Suprapubic skin (tissue), 4 donors: ENCODE data around the gene TIAL1. TPM values are rescaled to one million over a fixed set of nuclear protein-coding genes. Genes with fewer than 3 reads are reported as not detected.
A peak's percentile ranks its signal among the peaks of the same experiment; 100 is the strongest.

ENCODE experiments used
- DNase-seq, 2 donors: peaks; one replicate each; pipeline ENCODE4 v3.0.0-alpha.2; 2019; ENCODE audit warnings: low spot score in 2 of 2
- H3K27ac ChIP-seq: fragments of 200-600 bp; sonication (generic); one replicate; pipeline ENCODE4 v1.5.1; 2019
- H3K27me3 ChIP-seq: fragments of 200-600 bp; sonication (generic); one replicate; pipeline ENCODE4 v1.5.1; 2019
- H3K36me3 ChIP-seq: fragments of 200-600 bp; sonication (generic); one replicate; pipeline ENCODE4 v1.5.1; 2019
- H3K4me1 ChIP-seq: fragments of 200-600 bp; sonication (generic); one replicate; pipeline ENCODE4 v1.5.1; 2019
- H3K4me3 ChIP-seq: fragments of 200-600 bp; sonication (generic); one replicate; pipeline ENCODE4 v1.5.1; 2019; ENCODE audit warnings: mild to moderate bottlenecking
- H3K9me3 ChIP-seq: fragments of 200-600 bp; sonication (generic); one replicate; pipeline ENCODE4 v1.5.1; 2019
- EP300 ChIP-seq: sonication (generic); formaldehyde crosslinking; IDR thresholded peaks from one replicate; pipeline ENCODE4 v1.6.1; 2017; ENCODE audit warnings: antibody characterized with exemption
- POLR2A ChIP-seq, 2 donors: fragments of 450-650 bp; IDR thresholded peaks; one replicate each; pipeline ENCODE4 v1.6.1; 2017; ENCODE audit warnings: antibody characterized with exemption in 2 of 2, mild to moderate bottlenecking in 2 of 2, moderate library complexity in 2 of 2
- POLR2AphosphoS5 ChIP-seq, 3 donors: sonication (generic); formaldehyde crosslinking; IDR thresholded peaks; one replicate each; pipeline ENCODE4 v1.6.1; 2017; ENCODE audit warnings: antibody characterized with exemption in 3 of 3
- WGBS: methylation state at CpG from one replicate; pipeline ENCODE4 v1.1.5; 2018; 5-methylcytosine and 5-hydroxymethylcytosine counted together
- total RNA-seq, 4 donors: library from RNA; depleted of rRNA; stranded (reverse); fragments of >200 nt; gene quantifications; one replicate each; pipeline ENCODE4 v1.1.0, GENCODE V29; 2016
- TF ChIP-seq, protein P1 (sequence below), 2 donors: fragments of 200-600 bp in 1 of 2; fragments of 450-650 bp in 1 of 2; sonication (generic) in 1 of 2; IDR thresholded peaks; one replicate each; pipeline ENCODE4 v1.5.1; 2016 to 2019; ENCODE audit warnings: antibody characterized with exemption in 2 of 2, mild to moderate bottlenecking in 1 of 2, moderate library complexity in 1 of 2

TIAL1 gene
- total RNA-seq, 4 donors from 2014 or later: 52.8 to 176 (median 62.2) TPM

DNA sequence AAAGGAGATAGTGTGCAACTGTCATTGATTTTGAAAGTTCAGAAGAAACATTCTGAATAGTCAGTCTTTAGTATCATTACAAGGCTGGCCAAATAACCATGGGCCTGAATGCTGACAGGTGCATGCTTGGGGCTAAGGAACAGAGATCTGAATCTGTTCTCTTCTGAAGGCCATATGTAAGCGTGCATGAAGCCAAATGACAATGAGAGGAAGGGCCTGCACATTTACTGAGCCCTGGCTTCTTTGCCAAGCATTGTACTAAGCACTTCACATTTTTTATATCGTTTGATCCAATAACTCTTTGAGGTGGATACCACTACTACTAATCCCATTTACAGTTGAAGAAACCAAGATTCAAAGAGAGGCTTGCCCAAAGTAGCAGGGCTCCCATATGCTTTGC, 22.5 kb upstream of the TIAL1 start:
- H3K27ac ChIP-seq: peak overlapping the region; percentile 29
- H3K27me3 ChIP-seq: no peaks in the 10 kb centered on the region
- H3K36me3 ChIP-seq: no peaks in the 10 kb centered on the region
- DNase-seq: no peak
- H3K4me3 ChIP-seq: no peak overlapping the region
- H3K4me1 ChIP-seq: peaks cover 23% of the 10 kb centered on the region
- no peaks in the 10 kb centered on the region for H3K9me3 ChIP-seq
- TF ChIP-seq, protein P1, sequence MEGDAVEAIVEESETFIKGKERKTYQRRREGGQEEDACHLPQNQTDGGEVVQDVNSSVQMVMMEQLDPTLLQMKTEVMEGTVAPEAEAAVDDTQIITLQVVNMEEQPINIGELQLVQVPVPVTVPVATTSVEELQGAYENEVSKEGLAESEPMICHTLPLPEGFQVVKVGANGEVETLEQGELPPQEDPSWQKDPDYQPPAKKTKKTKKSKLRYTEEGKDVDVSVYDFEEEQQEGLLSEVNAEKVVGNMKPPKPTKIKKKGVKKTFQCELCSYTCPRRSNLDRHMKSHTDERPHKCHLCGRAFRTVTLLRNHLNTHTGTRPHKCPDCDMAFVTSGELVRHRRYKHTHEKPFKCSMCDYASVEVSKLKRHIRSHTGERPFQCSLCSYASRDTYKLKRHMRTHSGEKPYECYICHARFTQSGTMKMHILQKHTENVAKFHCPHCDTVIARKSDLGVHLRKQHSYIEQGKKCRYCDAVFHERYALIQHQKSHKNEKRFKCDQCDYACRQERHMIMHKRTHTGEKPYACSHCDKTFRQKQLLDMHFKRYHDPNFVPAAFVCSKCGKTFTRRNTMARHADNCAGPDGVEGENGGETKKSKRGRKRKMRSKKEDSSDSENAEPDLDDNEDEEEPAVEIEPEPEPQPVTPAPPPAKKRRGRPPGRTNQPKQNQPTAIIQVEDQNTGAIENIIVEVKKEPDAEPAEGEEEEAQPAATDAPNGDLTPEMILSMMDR (IDR thresholded peaks at IDR 0.05): no peak
- TF ChIP-seq POLR2AphosphoS5 (IDR thresholded peaks at IDR 0.05): no peak
- TF ChIP-seq EP300: no peak
- no peak for TF ChIP-seq POLR2A (IDR thresholded peaks at IDR 0.05)
- 35% methylated on average over 2 of the region's 2 CpGs for WGBS

DNA sequence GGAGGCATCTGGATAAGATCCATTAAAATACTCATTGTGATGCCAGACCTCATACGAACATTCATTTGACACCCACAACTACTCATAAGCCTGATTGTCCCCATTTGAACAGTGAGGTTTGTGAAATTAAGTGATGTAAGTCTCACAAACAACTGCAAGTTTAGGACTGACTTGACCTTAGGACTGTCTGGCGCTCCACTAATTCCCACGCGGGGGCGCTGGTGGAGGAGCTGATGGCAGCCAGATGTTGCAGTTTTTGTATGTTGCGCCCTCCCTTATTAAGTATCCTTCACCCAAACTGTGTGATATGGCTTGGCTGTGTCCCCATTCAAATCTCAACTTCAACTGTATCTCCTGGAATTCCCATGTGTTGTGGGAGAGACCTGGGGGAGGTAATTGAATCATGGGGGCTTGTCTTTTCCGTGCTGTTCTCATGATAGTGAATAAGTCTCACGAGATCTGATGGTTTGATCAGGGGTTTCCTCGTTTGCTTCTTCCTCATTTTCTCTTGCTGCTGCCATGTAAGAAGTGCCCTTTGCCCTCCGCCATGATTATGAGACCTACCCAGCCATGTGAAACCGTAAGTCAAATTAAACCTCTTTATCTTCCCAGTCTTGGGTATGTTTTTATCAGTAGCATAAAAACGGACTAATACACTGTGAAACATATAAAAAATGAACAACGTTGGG, 20.3 kb upstream of the TIAL1 start:
- Histone ChIP-seq H3K9me3 (no peaks in the 10 kb centered on the region), H3K4me3 (no peak overlapping the region), H3K36me3 (no peaks in the 10 kb centered on the region), H3K27me3 (no peaks in the 10 kb centered on the region), H3K27ac (no peak overlapping the region), H3K4me1 (peaks cover 23% of the 10 kb centered on the region)
- peak in 1 of 2 donors; percentile 77 for DNase-seq
- WGBS: 71% methylated on average over 12 of the region's 13 CpGs
- TF ChIP-seq, protein P1 (IDR thresholded peaks at IDR 0.05): peak in 1 of 2 donors; percentile 9
- TF ChIP-seq EP300 (no peak), POLR2A (IDR thresholded peaks at IDR 0.05) (no peak), POLR2AphosphoS5 (IDR thresholded peaks at IDR 0.05) (no peak)

DNA sequence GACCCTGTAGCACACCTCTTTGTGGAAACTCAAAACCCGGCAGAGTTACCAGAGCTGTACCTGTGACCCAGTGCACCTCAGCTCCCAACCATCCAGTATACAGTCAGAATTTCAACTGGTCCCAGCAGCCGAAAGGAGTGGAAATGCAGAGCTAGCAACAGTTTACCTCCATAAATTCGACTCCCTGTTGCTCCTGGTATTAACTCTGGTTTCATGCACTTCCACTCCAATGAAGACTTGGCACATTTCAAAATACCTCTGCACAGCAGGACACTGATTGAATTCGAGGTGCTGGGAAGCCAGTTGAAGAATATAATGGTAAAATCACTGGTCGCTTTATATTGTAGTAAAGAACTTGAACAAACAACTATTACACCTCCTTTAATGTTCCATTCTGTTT, 17.9 kb upstream of the TIAL1 start:
- TF ChIP-seq, protein P1 (IDR thresholded peaks at IDR 0.05): no peak
- TF ChIP-seq EP300: no peak
- no peak for TF ChIP-seq POLR2AphosphoS5 (IDR thresholded peaks at IDR 0.05)
- no peak for TF ChIP-seq POLR2A (IDR thresholded peaks at IDR 0.05)
- H3K36me3 ChIP-seq: no peaks in the 10 kb centered on the region
- DNase-seq: no peak
- H3K4me1 ChIP-seq: peaks cover 19% of the 10 kb centered on the region
- no peak overlapping the region for H3K4me3 ChIP-seq
- H3K27ac ChIP-seq: no peak overlapping the region
- H3K27me3 ChIP-seq: no peaks in the 10 kb centered on the region
- WGBS: 89% methylated on average over 5 of the region's 5 CpGs
- no peaks in the 10 kb centered on the region for H3K9me3 ChIP-seq

DNA sequence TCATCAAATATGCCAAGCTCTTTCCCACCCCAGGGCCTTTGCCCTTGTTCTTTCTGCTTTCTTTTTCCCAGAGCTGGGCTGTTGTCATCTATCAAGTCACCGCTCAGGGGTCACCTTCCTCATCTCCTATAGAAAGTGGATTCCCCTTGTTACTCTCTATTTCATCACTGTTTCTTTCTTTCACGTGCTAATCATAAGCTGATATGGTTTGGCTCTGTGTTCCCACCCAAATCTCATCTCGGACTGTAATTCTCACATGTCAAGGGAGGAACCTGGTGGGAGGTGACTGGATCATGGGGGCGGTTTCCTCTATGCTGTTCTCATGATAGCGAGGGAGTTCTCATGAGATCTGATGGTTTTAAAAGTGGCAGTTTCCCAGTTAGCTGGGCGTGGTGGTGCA, 17.0 kb upstream of the TIAL1 start:
- TF ChIP-seq EP300 (no peak), POLR2AphosphoS5 (IDR thresholded peaks at IDR 0.05) (no peak), POLR2A (IDR thresholded peaks at IDR 0.05) (no peak)
- TF ChIP-seq, protein P1 (IDR thresholded peaks at IDR 0.05): no peak
- 94% methylated on average over 6 of the region's 6 CpGs for WGBS
- Histone ChIP-seq H3K36me3 (no peaks in the 10 kb centered on the region), H3K27ac (no peak overlapping the region), H3K9me3 (no peaks in the 10 kb centered on the region), H3K4me3 (no peak overlapping the region), H3K27me3 (no peaks in the 10 kb centered on the region), H3K4me1 (peaks cover 11% of the 10 kb centered on the region)
- DNase-seq: no peak

DNA sequence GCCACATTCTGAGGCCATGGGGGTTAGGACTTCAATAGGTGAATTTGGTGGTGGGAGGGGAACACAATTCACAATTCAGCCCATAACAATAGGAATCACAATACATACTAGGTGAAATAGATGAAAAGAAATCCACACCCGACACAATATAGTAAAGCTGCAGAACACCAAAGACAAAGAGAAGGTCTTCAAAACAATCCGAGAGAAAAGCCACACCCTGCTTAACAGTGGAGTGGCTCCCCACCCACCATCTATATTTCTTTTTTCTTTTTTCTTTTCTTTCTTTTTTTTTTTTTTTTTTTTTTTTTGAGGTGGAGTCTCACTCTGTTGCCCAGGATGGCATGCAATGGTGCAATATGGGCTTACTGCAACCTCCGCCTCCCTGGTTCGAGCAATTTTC, 14.7 kb upstream of the TIAL1 start:
- TF ChIP-seq, protein P1 (IDR thresholded peaks at IDR 0.05): no peak
- TF ChIP-seq POLR2A (IDR thresholded peaks at IDR 0.05) (no peak), EP300 (no peak), POLR2AphosphoS5 (IDR thresholded peaks at IDR 0.05) (no peak)
- Histone ChIP-seq H3K4me1 (peaks cover 3% of the 10 kb centered on the region), H3K27me3 (no peaks in the 10 kb centered on the region), H3K4me3 (no peak overlapping the region), H3K9me3 (no peaks in the 10 kb centered on the region), H3K27ac (no peak overlapping the region), H3K36me3 (no peaks in the 10 kb centered on the region)
- 72% methylated on average over 4 of the region's 4 CpGs for WGBS
- no peak for DNase-seq
